GM11168 (cell line): ENCODE data around the gene PRKCZ.
"Not testable (repeated sequence)": the region's sequence is repeated elsewhere in the genome, so short reads cannot be mapped to it uniquely, and the experiment has no call there.

Experiments
- in situ Hi-C: fragments of 300-500 bp; cut with MboI; formaldehyde crosslinking; loops from one replicate; pipeline ENCODE4 v1.12.0; 2022; ENCODE audit warnings: low sequenced_read_pairs; ENCODE audit not compliant: unreplicated experiment

PRKCZ gene

DNA sequence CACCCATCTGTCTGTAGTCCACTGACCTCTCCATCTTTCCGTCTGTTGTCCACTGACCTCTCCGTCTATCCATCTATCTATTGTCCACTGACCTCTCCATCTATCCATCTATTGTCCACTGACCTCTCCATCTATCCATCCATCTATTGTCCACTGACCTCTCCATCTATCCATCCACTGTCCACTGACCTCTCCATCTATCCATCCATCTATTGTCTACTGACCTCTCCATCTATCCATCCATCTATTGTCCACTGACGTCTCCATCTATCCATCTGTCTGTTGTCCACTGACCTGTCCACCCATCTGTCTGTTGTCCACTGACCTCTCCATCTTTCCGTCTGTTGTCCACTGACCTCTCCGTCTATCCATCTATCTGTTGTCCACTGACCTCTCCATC is 97.7 kb downstream of the PRKCZ start:
- in situ Hi-C loops = not testable (repeated sequence)

DNA sequence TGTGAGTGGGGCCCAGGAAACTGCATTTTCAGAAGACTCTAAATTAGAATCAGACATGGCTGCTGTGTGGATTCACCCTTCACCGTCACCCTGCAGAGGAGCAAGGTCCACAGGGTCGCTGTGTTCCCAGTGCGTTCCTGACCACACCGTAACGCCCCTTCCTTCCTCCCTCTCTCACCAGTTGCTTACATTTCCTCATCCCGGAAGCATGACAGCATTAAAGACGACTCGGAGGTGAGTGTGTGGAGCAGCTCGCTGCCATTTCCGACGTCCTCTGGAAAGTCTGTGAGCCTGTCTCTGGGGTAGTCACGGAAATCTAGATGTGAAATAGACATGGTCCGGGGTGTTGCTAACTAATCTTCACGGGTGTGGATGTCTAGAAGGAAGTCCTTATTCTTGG is 98.5 kb downstream of the PRKCZ start:
- in situ Hi-C loops = no loop called here

DNA sequence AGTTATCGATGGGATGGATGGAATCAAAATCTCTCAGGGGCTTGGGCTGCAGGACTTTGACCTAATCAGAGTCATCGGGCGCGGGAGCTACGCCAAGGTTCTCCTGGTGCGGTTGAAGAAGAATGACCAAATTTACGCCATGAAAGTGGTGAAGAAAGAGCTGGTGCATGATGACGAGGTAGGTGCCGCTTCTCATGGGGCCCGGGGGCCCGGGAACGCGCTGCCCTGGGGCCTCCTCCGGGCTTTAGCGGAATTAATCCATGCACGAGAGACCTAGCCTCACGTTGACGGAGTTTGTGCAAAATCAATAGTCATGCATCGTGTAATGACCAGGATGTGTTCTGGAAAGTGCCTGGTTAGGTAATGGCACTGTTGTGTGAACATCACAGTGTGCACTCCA is 100.6 kb downstream of the PRKCZ start:
- in situ Hi-C loops = no loop called here

DNA sequence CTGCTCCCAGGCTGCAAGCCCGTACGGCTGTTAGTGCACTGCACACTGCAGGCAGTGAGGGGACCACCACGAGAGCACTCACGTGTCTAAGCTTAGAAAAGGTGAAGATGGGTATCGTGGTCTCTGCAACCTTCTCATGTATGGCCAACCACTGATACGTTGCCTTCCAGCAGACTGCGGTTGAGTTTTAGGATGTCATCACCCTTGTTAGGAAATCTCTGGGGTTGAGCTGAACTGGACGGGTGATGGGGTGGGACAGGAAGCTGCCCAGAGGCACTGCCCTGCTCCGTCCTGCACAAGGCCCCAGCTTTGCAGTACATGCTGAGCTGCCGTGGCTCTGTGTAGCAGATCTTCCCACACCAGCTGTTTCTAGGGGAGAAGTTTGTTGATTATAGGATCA is 101.0 kb downstream of the PRKCZ start:
- in situ Hi-C loops = no loop called here

DNA sequence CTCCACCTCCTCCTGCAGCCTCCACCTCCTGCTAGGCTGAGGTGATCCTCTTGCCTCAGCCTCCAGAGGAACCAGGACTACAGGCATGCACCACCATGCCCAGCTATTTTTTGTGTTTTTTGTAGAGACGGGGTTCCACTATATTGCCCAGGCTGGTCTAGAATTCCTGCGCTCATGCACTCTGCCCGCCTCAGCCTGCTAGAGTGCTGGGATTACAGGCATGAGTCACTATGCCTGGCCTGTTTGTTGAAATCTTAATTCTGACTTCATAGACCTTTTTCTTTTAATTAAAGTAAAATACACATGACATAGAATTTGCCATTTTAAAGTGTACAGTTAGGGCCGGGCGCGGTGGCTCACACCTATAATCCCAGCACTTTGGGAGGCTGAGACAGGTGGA is 101.7 kb downstream of the PRKCZ start:
- in situ Hi-C loops = no loop called here

DNA sequence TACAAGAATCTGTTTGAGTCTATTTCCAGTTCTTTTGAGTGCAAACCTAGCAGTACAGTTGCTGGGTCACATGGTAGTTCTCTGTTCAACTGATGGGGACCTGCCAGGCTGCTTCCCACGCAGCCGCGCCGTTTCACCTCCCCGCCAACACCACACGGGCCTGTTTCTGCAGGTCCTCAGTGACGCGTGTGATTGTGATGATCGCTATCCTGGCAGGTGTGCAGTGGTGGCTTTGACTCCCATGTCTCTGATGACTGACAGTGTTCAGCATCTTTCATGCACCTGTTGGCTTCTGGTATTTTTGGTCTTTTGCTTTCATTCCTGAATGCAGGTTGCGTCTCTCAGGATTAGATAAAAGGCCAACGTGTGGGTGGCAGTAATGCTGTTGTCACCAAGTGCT is 102.7 kb downstream of the PRKCZ start:
- in situ Hi-C loops = no loop called here

DNA sequence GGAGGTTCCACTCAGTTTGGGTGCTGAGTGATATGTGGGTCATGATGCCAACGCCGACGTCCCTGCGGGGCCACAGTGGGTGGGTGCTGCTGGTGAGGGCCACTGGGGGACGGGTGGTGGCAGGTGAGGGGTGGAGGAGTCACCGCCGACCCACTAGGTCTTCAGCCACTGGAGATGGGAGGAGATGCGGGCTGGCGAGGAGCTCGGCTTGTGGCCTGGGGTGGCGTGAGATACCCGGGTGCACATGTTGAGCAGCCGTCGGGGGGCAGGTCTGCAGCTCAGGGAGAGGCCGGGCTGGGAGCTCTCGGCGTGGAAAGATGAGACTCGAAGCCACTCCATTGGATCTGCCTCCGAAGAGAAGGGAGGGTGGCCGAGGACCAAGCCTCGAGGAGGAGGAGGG is 103.8 kb downstream of the PRKCZ start:
- in situ Hi-C loops = no loop called here

DNA sequence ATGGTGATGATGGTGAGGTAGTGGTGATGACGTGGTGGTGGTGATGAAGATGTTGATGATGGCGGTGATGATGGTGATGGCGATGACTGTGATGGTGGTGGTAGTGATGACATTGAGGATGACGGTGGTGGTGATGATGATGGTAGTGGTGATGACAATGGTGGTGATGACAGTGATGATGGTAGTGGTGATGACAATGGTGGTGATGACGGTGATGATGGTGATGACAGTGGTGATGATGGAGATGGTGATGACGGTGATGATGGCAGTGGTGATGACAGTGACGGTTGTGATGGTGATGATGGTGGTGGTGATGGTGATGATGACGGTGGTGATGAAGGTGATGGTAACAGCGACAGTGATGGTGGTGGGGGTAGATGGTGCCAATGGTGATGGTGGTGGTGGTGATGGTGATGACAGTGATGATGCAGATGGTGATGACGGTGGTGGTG is 105.0 kb downstream of the PRKCZ start:
- in situ Hi-C loops = no loop called here

DNA sequence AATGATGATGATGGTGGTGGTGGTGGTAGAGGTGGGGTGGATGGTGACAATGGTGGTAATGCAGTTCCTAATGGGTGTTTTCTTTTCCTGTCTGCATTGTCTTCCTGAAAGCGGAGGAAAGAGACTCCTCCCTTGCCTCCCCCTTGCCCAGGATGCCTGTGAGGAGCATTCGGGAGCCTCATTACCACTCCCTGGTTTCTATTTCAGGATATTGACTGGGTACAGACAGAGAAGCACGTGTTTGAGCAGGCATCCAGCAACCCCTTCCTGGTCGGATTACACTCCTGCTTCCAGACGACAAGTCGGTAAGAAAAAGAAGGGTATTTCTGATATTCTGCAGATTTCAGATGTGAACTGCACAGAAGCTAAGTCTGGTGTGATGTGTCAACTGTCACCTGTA is 105.6 kb downstream of the PRKCZ start:
- in situ Hi-C loops = no loop called here

DNA sequence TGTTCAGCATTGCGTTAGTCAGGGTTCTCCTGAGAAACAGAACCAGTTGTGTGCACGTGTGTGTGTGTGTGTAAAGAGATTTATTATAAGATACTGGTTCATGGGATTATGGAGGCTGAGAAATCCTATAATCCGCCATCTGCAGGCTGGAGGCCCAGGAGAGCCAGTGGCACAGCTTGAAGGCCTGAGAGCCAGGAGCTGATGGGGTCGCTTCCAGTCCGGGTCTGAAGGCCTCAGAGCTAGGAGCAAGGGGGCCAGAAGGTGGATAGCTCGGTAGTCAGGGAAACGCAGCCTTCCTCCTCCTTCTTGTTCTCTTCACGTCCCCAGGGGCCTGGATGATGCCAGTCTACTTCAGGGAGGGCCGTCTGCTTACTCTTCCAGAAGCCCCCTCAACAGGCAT is 106.7 kb downstream of the PRKCZ start:
- in situ Hi-C loops = no loop called here

DNA sequence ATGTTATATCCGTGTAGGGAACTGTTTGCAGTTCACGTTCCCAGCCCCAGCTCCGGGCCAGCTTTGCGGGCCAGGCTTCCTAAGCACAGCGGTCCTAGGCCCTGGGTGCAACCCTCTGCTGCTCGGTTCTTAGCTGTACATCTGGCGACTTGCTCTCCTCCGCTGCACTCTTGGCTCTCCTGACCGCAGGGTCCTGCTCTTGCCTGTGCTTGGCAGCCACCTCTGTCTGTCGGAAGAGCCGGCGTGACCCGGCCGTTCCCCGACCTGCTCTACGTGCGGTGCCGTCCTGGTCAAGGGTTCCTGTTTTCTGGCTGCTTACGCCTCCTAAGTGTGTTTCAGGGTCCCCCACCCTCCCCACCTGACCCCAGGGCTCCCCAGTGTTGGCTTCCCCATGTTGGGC is 107.6 kb downstream of the PRKCZ start:
- in situ Hi-C loops = no loop called here

DNA sequence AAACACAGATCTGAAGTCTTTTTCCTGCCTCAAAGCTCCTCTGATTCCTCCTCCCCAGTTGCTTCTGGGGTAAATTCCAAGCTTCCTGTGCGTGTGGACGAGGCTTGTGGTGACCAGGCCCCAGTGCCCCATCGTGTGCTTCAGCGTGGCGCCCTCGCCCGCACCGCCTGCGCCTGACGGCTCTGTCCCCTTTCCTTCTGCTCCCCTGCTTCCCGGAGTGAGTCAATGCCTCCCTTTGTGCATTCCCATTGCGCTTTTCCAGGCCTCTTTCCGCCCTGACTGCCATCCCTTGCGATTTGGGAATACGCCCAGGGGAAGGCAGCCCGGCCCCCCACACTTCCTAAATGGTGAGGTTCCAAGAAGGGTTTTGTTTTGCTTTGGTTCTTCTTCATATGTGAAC is 108.1 kb downstream of the PRKCZ start:
- in situ Hi-C loops = no loop called here

DNA sequence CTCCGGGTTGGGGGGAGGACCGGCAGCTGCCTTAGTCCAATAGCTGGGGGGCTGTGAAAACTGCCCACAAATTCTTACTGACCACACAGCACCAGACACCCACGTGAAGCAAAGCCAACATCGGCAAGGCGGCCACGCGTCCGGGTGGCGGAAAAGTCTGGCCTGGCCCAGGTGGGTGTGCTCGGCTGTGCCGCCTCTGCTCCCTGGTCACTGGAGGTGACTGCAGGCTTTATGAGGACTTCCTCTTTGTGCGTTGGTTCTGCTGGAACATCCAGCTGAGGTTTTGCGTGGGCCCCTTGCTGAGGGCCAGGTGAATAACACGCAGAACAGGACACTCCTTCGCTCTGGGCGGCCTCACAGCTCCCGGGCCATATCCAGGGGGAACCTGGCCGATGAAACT is 108.9 kb downstream of the PRKCZ start:
- in situ Hi-C loops = no loop called here

DNA sequence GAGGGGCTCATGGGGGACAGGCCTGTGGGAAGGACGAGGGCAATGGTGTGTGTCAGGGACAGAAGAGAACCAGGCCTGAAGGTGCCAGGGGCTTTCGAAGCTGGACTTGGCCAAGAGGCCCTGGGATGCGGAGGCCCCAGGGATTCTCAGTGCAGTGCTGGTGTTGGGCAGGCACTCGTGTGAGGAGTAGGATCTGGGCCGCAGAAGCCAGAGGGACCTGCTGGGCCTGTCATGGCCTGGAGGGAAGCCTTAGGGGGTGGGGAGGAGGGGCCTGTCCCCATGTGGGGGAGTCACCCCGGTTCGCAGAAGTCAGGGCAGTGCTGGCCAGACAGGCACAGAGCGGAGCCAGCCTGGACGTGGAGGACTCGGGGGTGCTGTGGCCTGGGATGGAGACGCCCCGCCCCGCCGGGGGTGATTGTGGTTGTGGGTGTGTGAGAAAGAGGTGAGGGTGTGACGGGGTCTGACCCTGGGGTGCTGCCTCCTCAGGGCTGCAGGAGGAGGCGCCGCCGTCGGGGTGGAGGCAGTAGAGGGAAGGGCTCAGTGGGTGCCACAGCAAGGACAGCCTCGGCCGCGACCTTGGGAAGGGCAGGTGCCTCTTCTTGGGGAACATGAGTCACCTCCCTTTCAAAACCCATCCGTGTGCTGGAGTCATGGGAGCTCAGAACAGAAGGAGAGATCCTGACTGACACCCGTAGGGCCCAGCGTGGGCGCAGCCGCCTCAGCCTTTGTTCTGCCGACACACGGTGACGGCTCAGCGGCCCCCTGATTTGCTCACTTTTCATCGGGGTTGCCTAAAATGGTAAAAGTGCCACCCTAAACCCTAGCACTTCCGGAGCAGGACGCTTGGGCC is 110.5 kb downstream of the PRKCZ start:
- in situ Hi-C loops = no loop called here

DNA sequence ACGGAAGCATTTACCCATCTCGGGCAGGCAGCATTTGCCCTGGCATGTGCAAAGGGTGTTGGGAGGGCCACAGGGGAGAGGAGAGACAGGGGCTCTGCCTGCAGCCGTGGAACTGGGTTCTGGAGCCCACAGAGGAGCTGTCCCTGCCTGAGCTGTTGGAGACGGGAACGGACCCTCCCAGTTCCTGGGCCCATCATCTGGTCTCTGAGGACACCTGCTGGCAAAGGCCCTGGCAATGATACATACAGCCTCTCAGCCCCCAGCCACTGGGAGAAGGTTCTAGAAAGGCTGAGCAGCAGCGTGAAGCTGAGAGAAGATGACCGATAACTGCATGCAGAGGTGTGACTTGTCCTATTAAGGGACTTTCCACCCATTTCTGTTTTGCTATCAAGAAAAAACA is 113.0 kb downstream of the PRKCZ start:
- in situ Hi-C loops = no loop called here

DNA sequence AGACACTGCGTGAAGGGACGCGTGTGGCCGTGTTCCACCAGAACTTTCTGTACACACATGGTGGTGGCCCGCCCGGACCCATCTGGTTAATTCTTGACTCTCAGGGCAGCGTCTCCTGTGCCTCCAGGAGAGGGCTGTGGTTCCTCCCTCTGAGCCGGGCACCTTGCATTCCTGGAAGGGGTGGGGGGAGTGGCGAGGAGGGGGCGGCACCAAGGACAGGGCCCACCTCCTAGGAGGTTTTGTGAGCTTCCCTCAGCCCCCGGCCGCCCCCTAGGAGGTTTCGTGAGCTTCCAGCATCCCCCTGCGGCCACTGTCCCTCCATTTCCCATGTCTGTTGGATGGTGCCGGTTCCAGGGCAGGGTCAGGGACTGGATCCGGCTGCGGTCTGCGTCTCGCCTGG is 115.4 kb downstream of the PRKCZ start:
- in situ Hi-C loops = no loop called here

DNA sequence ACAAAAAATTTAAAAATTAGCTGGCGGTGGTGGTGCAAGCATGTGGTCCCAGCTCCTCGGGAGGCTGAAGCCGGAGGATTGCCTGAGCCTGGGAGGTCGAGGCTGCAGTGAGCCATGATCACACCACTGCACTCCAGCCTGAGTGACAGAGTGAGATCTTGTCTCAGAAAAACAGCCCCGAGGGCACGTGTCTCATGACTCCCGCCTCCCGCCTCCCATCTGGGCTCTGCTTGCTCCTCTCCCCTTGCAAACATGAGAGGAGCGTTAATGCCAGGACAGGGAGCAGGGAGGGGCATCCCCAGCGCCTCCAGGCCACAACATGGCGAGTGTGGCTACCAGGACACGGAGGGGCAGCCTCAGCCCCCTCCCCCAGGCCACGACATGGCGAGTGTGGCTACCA is 116.0 kb downstream of the PRKCZ start:
- in situ Hi-C loops = no loop called here

DNA sequence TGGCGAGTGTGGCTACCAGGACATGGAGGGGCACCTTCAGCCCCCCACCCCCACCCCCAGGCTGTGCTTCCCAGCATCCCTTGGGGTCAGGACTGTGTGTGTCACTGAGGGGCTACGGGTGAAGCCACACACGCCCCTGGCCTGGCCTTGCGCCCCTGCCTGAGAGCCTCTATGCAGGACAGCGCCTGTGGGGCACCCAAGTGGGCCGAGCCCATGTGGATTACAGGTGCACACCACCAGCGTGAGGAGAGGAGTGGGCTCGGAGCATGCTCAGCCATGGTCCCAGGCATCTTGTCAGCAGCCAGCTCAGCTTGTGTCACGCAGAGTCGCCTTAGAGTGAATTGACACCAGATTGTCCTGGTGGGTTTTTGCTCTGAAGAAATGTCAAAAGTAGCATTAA is 116.5 kb downstream of the PRKCZ start:
- in situ Hi-C loops = no loop called here

DNA sequence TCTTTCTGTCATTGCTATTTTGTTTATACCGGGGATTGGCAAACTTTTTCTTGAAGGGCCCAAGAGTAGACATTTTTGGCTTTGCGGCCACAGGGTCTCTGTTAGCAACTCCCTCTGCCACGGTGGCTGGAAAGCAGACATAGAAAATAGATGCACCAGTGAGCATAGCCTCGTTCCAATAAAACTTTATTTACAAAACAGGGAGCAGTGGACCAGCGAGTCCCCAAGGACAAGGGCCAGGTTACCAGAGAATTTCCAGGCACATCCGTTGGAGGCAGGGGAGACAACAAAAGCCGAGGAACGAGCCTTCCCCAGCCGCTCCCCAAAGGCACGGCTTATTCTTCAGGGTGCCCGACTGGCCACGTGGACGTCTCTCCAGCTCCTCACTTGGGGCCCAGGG is 117.9 kb downstream of the PRKCZ start:
- in situ Hi-C loops = no loop called here

DNA sequence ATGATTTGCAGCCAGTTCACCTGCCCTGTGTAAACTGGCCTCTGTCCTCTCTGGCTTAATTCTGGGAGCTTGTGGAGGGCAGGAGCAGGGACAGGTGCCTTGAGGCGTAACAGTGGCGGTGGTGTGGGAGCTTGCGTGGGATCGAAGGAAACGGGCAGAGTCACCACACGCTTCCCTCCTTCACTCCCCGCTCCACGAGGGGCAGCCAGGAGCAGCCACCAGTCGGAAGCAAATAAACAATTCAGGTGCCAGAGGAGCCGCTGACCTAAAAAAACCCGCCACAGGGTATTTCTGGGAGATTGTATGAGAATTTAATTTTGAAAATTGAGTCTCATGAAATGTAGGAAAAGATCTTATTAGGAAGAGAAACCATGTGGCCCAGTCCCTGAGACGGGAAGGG is 118.3 kb downstream of the PRKCZ start:
- in situ Hi-C loops = no loop called here

DNA sequence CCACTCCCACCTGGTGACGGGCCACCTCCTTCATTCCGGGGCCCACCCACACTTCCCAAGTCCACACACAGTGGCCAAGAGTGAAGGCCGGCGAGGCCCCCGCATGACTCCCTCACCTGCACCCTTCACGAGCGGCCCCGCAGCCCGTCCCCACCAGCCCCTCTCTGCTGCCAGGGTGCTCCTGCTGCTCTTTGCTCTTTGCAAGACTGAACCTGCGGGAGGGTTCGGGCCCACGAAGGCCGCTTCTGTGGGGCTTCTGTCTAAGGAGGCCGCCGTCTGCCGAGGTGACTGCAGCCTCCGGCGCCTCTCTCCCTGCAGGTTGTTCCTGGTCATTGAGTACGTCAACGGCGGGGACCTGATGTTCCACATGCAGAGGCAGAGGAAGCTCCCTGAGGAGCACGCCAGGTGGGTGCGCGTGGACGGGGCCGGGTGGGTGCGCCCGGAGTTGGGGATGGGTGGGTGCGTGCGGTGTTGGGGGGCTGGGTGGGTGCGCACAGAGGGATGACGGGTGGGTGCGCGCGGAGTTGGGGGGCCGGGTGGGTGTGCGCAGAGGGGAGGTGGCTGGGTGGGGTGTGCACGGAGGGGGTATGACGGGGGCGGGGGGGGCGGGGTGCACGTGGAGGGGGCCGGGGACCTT is 119.1 kb downstream of the PRKCZ start:
- in situ Hi-C loops = no loop called here

DNA sequence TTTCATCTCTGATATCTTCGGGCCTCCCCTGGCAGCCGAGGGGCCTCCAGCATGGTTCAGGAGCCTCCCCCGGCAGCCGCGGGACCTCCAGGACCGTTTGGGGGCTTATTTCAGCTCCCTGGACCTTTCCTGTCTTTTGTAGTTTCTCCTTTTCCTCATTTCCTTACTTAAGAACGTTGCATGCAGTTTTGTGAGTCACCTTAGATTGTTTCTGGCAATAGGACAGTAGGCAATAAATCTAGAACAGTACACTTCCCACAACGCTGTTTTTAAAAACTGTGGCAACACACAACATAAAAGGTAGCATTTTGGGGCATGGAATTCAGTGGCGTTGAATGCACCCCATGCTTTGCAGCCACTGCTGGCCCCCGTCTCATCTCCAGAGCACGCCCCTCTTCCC is 120.0 kb downstream of the PRKCZ start:
- in situ Hi-C loops = no loop called here
